KOPT-K1 (cell line): Measurements from ENCODE around the gene HTR6.

Experiments
- H3K27ac ChIP-seq: fragments of 200-600 bp; sonication (generic); 2 replicates; pipeline ENCODE4 v1.5.1; 2016; ENCODE audit warnings: antibody characterized with exemption, mild to moderate bottlenecking, low read depth, low read length; ENCODE audit not compliant: poor library complexity, severe bottlenecking
- H3K36me3 ChIP-seq: fragments of 200-600 bp; sonication (generic); 2 replicates; pipeline ENCODE4 v1.5.1; 2017; ENCODE audit warnings: antibody characterized with exemption, mild to moderate bottlenecking, low read length, moderate library complexity; ENCODE audit not compliant: insufficient read depth
- H3K9me3 ChIP-seq: fragments of 200-600 bp; sonication (generic); 2 replicates; pipeline ENCODE4 v1.5.1; 2017; ENCODE audit warnings: antibody characterized with exemption, low read length, mild to moderate bottlenecking; ENCODE audit not compliant: insufficient read depth, poor library complexity, severe bottlenecking

The HTR6 gene

GRCh38 chr1:19730232-19730631, 65.6 kb downstream of the HTR6 start:
- H3K36me3 ChIP-seq, result no peaks in the 10 kb centered on the region
- no peak overlapping the region for H3K27ac ChIP-seq
- peaks cover 9% of the 10 kb centered on the region for H3K9me3 ChIP-seq
